GM20431 (cell line): ENCODE results near the gene ING1.
"Not testable (repeated sequence)": the region's sequence is repeated elsewhere in the genome, so short reads cannot be mapped to it uniquely, and the experiment has no call there.

Experiments
- in situ Hi-C: fragments of 300-500 bp; cut with MseI, MboI; formaldehyde crosslinking; loops from one replicate; pipeline ENCODE4 v1.15.0; 2020; ENCODE audit warnings: low sequenced_read_pairs; ENCODE audit not compliant: unreplicated experiment

ING1 gene

GRCh38 chr13:110689711-110690110, 23.8 kb upstream of the ING1 start:
- in situ Hi-C loops: no loop called here

DNA sequence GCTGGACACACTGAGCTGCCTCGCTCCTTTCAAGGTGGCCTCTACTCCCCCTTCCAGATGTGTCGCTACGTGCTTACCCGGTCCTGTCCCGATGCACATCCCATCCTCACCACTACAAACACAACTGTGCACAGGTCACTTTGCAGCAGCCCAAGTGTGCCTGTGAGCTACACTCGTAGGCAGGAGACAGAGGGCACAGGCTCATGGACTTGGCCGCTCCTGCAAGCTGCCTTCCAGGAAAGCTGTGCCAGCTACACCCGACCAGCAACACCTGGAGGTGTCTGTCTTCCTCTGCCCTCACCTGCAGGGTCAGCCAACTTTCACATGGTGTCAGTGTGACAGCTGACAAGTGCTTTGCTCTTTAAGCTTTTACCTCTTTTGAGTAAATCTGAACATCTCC, 23.0 kb upstream of the ING1 start:
- in situ Hi-C loops: no loop called here

DNA sequence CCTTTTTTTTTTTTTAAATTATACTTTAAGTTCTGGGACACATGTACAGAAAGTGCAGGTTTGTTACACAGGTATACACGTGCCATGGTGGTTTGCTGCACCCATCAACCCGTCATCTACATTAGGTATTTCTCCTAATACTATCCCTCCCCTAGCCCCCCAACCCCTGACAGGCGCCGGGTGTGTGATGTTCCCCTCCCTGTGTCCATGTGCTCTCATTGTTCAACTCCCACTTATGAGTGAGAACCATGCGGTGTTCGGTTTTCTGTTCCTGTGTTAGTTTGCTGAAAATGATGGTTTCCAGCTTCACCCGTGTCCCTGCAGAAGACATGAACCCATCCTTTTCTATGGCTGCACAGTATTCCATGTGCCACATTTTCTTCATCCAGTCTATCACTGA, 17.7 kb upstream of the ING1 start:
- in situ Hi-C loops: not testable (repeated sequence)

DNA sequence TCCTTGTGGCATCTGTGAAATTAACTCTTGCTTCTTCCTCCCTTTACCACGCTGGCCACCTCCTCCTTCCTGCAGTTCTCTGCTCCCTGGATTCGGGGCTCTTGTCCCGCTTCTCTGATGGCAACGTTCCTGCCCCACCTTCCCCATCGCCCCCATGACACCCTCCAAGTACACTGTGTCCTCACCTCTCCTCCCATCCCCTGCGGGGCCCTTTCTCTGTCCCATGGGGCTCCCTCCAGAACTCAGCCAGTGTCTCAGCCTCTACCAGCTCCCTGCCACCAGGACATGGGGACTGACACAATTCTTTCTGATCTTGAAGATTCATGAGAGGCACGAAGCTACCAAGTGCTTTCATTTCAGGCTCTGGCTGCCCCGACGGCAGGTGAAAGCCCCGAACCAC, 16.7 kb upstream of the ING1 start:
- in situ Hi-C loops: no loop called here

- in situ Hi-C loops: no loop called here
Observed at GRCh38 chr13:110697842-110698241, 15.7 kb upstream of the ING1 start.

- in situ Hi-C loops: no loop called here
Observed at GRCh38 chr13:110698689-110699088, 14.8 kb upstream of the ING1 start.

- in situ Hi-C loops: no loop called here
Observed at GRCh38 chr13:110699148-110700145, 14.1 kb upstream of the ING1 start.

DNA sequence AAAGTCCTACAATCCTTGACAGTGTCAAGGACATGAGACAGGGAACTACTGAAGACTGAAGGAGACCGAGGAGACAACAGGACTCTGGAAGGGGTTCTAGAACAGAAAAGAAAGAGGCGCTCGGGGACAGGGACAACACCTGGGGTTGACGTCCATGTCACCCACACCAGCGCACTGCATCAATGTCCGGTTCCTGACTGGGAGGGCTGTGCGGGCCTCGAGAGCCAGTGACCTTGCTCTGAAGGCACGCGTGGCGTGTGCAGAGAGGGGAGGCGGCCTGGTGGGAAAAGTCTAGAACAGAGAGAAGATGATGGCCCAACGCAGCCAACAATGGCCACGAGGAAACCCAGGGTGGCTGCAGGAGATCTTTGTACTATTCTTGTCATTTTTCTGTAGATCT, 13.3 kb upstream of the ING1 start:
- in situ Hi-C loops: no loop called here

DNA sequence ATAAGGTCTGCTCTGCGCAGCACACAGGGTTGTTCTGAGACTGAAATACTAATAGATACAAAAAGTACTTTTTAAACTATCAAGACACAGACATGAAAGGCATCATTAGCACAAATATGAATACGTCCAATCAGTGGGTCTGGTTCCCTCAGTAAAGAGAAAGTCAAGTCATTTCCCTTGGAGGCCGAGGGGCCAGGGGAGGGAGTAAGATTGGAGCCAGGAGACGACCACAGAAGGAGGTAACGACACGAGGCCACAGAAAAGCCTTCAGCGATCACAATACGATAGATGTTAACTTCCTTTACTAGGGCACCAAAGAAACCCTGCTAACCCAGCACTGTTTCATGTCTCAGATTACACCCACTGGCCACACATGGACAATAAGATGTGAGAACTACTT, 12.9 kb upstream of the ING1 start:
- in situ Hi-C loops: no loop called here

- in situ Hi-C loops: not testable (repeated sequence)
Observed at GRCh38 chr13:110701061-110701460, 12.4 kb upstream of the ING1 start.

DNA sequence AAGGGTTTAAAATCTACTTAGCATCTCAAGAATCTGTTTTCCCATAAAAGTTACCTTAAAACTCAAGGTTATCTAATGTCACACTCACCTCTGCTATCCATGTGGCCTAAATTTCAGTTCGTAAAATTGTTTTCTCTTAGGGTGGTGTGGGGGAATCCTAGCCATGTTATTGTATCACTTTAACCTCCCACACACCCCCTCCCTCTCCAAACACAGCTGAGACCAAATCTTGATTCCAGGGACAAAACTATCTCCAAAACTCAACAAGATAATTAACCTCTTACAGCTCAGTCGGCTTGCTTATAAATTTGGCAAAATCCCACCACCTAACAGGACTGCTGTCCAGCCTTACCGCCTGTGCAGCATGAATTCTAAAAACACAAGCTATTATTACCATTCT, 11.4 kb upstream of the ING1 start:
- in situ Hi-C loops: no loop called here

GRCh38 chr13:110702591-110703526, 10.6 kb upstream of the ING1 start:
- in situ Hi-C loops: no loop called here

- in situ Hi-C loops: no loop called here
Observed at GRCh38 chr13:110705356-110705825, 8.1 kb upstream of the ING1 start.

- in situ Hi-C loops: no loop called here
Observed at GRCh38 chr13:110705826-110706569, 7.5 kb upstream of the ING1 start, which contains the start of gene CARS2. CARS2 (minus strand) TSS chr13:110706116; CDS start chr13:110706093, 23 bp downstream.

- in situ Hi-C loops: no loop called here
Observed at GRCh38 chr13:110706570-110707372, 6.7 kb upstream of the ING1 start.

DNA sequence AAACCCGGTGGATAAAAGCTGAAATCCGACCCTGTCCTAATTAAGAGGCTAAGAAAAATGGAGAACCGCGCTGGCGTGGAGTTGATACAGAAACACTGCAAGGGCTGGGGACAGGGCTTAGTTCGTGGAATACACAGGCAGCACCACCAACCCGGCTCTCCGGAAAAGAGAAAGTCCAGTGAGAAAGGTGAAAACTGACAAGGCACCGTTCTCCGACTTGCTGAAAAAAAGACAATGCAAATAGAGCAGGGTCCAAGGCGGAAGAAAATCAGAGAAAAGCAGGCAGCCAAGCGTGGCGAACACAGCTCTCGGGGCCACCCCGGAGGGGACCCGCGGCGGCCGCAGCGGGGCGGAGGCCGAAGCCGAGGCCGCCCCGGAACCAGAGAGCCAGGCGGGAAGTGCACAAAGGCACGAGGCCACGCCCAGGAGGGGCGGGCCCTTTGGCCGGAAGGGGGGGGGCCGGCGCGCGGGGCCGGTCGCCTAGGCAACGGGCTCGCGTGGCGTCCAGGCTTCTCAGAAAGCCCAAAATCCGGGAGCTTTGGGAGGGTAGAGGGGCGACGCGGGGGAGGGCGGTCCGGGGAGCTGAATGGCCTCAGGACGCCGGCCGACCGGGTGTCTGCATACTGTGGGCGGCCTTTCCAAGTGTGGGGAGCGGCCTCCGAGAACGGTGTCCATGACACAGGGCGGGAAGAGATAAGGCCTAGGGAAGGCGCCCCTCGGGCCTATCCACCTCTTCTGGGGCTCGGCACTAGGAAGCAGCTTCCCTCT, 1.2 kb upstream of the ING1 start:
- in situ Hi-C loops: no loop called here

DNA sequence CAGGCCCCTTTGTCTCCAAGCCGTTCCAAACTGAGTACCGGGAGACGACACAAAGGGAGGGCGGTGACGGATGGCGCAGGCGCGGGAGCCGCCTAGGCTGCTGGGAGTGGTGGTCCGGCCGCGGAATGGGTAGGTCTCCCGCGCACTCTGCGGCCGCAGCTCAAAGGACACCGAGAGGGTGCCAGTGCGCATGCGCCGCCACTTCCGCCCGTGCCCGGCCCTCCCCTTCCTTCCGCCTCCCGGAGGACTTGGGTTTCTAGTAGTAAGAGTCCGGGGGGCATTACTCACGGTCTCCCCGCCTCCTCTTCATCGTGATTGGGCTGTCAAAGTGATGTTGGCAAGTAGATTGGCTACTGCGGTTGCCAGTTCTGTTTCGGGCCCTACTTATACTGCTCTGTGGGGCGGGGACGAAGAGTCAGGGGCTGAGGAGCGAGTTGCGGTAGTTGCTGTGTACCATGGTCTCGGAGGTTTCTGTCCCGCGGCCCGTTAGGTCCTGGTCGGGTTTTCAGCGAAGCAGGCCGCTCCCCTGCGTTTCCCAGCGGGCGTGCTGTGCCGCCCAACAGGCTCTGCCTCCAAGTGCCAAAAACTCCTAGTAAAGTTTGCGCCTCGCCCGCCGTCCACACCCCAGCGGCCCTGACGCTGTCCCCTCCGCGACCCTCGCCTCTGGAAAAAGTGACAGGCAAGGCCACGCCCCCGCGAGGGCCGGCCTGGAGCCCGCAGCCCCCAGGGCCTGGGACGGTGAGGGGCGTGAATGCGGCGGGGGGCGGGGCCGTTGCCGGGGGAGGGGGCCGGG, 455 bp upstream of the ING1 start:
- in situ Hi-C loops: no loop called here
